Panc1 (cell line): Measurements from ENCODE around the gene RHOH. TPM values are rescaled to one million over a fixed set of nuclear protein-coding genes. Genes with fewer than 3 reads are reported as not detected.

Experiments
- ATAC-seq: fragments of 200-7000 bp; cut with Tn5 transposase; 2 replicates; pipeline ENCODE4 v1.9.1; 2020; ENCODE audit warnings: mild to moderate bottlenecking, moderate library complexity
- BruUV-seq: library from RNA; stranded (reverse); fragments of 400-500 nt; replicated peaks from 2 replicates; lab custom pipeline; 2021; lab: Mats Ljungman, UMichigan
- CTCF ChIA-PET: fragments of 300-600 bp; sonication (Branson Sonifier 250); formaldehyde crosslinking; loops from one replicate; lab custom pipeline; 2022; ENCODE audit warnings: antibody characterized with exemption; lab: Charles Lee
- POLR2A ChIA-PET: fragments of 300-600 bp; sonication (Branson Sonifier 250); formaldehyde crosslinking; loops from one replicate; lab custom pipeline; 2022; ENCODE audit warnings: antibody characterized with exemption; lab: Charles Lee
- DNase-seq: peaks from one replicate; pipeline ENCODE4 v3.0.0-alpha.2; 2010; ENCODE audit warnings: low read depth, low spot score
- H3K27ac ChIP-seq: 2 replicates; pipeline ENCODE4 v1.5.1; 2011; ENCODE audit warnings: mild to moderate bottlenecking, low read length, inconsistent platforms
- H3K27me3 ChIP-seq: fragments of 200-500 bp; sonication (Bioruptor generic); 2 replicates; pipeline ENCODE4 v1.6.0; 2014; ENCODE audit warnings: low read length, inconsistent platforms; ENCODE audit not compliant: control insufficient read depth, insufficient read depth
- H3K36me3 ChIP-seq: fragments of 200-500 bp; sonication (Bioruptor generic); 2 replicates; pipeline ENCODE4 v1.5.1; 2014; ENCODE audit warnings: inconsistent platforms, mild to moderate bottlenecking, low read length, moderate library complexity; ENCODE audit not compliant: control insufficient read depth, insufficient read depth
- H3K4me1 ChIP-seq: 2 replicates; pipeline ENCODE4 v1.5.1; 2011; ENCODE audit warnings: inconsistent platforms, mild to moderate bottlenecking, low read length, moderate library complexity; ENCODE audit not compliant: control insufficient read depth, insufficient read depth
- H3K4me3 ChIP-seq, 2 experiments: 2 replicates each; pipeline ENCODE4 v1.5.1; 2011 to 2012; ENCODE audit warnings: low read depth in 2 of 2, low read length in 2 of 2, mild to moderate bottlenecking in 2 of 2, inconsistent platforms in 1 of 2, moderate library complexity in 1 of 2
- H3K9me3 ChIP-seq: fragments of 200-500 bp; sonication (Bioruptor generic); 2 replicates; pipeline ENCODE4 v1.5.1; 2014; ENCODE audit warnings: low read depth, mild to moderate bottlenecking, inconsistent platforms, low read length, moderate library complexity; ENCODE audit not compliant: control insufficient read depth, insufficient read depth
- POLR2AphosphoS5 ChIP-seq: IDR thresholded peaks from 2 replicates; pipeline ENCODE4 v1.6.1; 2012; ENCODE audit warnings: mild to moderate bottlenecking, low read depth, low read length, moderate library complexity
- SIN3A ChIP-seq: IDR thresholded peaks from 2 replicates; pipeline ENCODE4 v1.6.1; 2012; ENCODE audit warnings: low read depth, mild to moderate bottlenecking, low read length, moderate library complexity, borderline replicate concordance; ENCODE audit not compliant: insufficient read depth
- TCF7L2 ChIP-seq: IDR thresholded peaks from 2 replicates; pipeline ENCODE4 v1.6.1; 2011; ENCODE audit warnings: mild to moderate bottlenecking, low read depth, low read length, inconsistent platforms
- in situ Hi-C: cut with HindIII; loops from 2 replicates; pipeline ENCODE4 v1.10.0; 2016; ENCODE audit warnings: low sequenced_read_pairs, low pct_unique_long_range_greater_than_20kb
- intact Hi-C: fragments of 100-400 bp; cut with micrococcal nuclease; formaldehyde crosslinking; loops from one replicate; pipeline ENCODE4 v1.10.0; 2022; ENCODE audit not compliant: unreplicated experiment
- total RNA-seq: library from RNA; stranded (reverse); gene quantifications from one replicate; pipeline ENCODE4 v1.2.1, GENCODE V29; 2021; ENCODE audit not compliant: unreplicated experiment
- TF ChIP-seq, protein P1 (sequence below), 2 experiments: IDR thresholded peaks; 2 replicates each; pipeline ENCODE4 v1.6.1; 2011 to 2012; ENCODE audit warnings: low read depth in 2 of 2, control low read depth in 1 of 2, low read length in 1 of 2, mild to moderate bottlenecking in 1 of 2, moderate library complexity in 1 of 2; ENCODE audit not compliant: insufficient read depth in 1 of 2
- TF ChIP-seq, protein P2 (sequence below): fragments of 450-650 bp; IDR thresholded peaks from 2 replicates; pipeline ENCODE4 v1.5.1; 2017; ENCODE audit warnings: mild to moderate bottlenecking

RHOH gene
- total RNA-seq, 1 experiment from 2014 or later, result 1.2 TPM

DNA sequence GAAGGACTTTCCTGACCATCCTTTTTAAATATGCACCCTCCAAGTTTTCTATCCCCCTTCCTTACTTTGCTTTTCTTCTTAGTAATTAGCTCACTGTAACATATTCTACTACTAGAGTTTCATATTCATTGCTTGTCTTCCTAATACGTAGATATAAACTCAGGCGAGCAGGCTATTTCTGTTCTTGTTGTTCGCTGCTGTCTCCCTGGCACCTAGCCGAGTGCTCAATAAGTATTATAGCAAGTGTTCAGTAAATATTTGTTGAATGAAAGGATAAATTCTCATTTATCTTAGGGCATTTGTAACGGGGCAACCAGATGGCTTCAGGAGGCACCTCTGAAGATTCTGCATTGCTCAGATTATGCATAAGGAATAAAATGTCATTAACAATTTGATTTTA, 6.8 kb upstream of the RHOH start:
- no peak for TF ChIP-seq TCF7L2
- TF ChIP-seq, protein P1, sequence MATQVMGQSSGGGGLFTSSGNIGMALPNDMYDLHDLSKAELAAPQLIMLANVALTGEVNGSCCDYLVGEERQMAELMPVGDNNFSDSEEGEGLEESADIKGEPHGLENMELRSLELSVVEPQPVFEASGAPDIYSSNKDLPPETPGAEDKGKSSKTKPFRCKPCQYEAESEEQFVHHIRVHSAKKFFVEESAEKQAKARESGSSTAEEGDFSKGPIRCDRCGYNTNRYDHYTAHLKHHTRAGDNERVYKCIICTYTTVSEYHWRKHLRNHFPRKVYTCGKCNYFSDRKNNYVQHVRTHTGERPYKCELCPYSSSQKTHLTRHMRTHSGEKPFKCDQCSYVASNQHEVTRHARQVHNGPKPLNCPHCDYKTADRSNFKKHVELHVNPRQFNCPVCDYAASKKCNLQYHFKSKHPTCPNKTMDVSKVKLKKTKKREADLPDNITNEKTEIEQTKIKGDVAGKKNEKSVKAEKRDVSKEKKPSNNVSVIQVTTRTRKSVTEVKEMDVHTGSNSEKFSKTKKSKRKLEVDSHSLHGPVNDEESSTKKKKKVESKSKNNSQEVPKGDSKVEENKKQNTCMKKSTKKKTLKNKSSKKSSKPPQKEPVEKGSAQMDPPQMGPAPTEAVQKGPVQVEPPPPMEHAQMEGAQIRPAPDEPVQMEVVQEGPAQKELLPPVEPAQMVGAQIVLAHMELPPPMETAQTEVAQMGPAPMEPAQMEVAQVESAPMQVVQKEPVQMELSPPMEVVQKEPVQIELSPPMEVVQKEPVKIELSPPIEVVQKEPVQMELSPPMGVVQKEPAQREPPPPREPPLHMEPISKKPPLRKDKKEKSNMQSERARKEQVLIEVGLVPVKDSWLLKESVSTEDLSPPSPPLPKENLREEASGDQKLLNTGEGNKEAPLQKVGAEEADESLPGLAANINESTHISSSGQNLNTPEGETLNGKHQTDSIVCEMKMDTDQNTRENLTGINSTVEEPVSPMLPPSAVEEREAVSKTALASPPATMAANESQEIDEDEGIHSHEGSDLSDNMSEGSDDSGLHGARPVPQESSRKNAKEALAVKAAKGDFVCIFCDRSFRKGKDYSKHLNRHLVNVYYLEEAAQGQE (IDR thresholded peaks at IDR 0.05; ENCODE audit: insufficient read depth in 1 of 2, low read depth in 2 of 2, low read length in 1 of 2), result no peak
- TF ChIP-seq POLR2AphosphoS5, result no peak
- TF ChIP-seq, protein P2, sequence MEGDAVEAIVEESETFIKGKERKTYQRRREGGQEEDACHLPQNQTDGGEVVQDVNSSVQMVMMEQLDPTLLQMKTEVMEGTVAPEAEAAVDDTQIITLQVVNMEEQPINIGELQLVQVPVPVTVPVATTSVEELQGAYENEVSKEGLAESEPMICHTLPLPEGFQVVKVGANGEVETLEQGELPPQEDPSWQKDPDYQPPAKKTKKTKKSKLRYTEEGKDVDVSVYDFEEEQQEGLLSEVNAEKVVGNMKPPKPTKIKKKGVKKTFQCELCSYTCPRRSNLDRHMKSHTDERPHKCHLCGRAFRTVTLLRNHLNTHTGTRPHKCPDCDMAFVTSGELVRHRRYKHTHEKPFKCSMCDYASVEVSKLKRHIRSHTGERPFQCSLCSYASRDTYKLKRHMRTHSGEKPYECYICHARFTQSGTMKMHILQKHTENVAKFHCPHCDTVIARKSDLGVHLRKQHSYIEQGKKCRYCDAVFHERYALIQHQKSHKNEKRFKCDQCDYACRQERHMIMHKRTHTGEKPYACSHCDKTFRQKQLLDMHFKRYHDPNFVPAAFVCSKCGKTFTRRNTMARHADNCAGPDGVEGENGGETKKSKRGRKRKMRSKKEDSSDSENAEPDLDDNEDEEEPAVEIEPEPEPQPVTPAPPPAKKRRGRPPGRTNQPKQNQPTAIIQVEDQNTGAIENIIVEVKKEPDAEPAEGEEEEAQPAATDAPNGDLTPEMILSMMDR, result no peak
- TF ChIP-seq SIN3A, result no peak
- no peaks in the 10 kb centered on the region for H3K27me3 ChIP-seq
- ChIA-PET CTCF (no interaction called here), POLR2A (no interaction called here)
- DNase-seq, result no peak
- H3K4me1 ChIP-seq, result peaks cover 51% of the 10 kb centered on the region
- BruUV-seq, result no TSS peak
- intact Hi-C loops, result no loop called here
- H3K27ac ChIP-seq, result peak overlapping the region; percentile 89
- in situ Hi-C loops, result no loop called here
- no peaks in the 10 kb centered on the region for H3K36me3 ChIP-seq
- ATAC-seq, result no peak
- H3K9me3 ChIP-seq, result no peaks in the 10 kb centered on the region
- H3K4me3 ChIP-seq, result no peak overlapping the region; a peak in 1 of 4 replicates

DNA sequence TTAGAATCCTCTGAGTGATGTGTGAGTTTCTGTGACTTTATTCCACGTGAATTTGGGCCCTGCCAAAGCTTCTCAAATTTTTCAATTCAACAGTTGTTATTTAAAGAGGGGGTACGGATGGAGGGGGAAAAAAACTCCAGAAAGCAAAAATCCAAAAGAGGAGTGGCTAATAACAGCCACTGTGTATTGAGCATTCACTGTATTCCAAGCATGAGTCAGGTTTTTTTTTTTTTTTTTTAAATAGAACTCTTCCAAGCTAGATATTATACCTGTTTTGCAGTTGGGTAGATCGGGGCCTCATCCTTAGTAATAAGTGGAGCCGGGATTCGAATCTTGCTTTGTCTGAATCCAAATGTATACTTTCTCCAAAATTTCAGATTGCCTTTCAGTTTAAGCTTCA, 6.4 kb upstream of the RHOH start:
- Histone ChIP-seq H3K4me1 (peaks cover 51% of the 10 kb centered on the region), H3K27me3 (no peaks in the 10 kb centered on the region), H3K4me3 (peak overlapping the region in 1 of 2 experiments; percentile 37; a peak in 2 of 4 replicates), H3K27ac (peak overlapping the region; percentile 89), H3K9me3 (no peaks in the 10 kb centered on the region), H3K36me3 (no peaks in the 10 kb centered on the region)
- TF ChIP-seq, protein P2, result no peak
- TF ChIP-seq POLR2AphosphoS5, result no peak
- TF ChIP-seq SIN3A, result no peak
- TF ChIP-seq, protein P1 (IDR thresholded peaks at IDR 0.05; ENCODE audit: insufficient read depth in 1 of 2, low read depth in 2 of 2, low read length in 1 of 2), result no peak
- TF ChIP-seq TCF7L2, result no peak
- ATAC-seq (peak; percentile 17; the same call in 1 of the 2 replicates), DNase-seq (no peak)
- ChIA-PET POLR2A (interaction anchor here (0.7 kb wide), 1 partner anchor 41 kb away, joined by 14 read pairs; no protein-coding TSS in a partner anchor), CTCF (no interaction called here)
- intact Hi-C loops, result no loop called here
- no TSS peak for BruUV-seq
- in situ Hi-C loops, result no loop called here
